ENCODE data around the gene PVALEF.

Gene PVALEF

GRCh38 chr17:81165246-81166032 lies at the start of gene PVALEF:
Gene PVALEF (plus strand): TSS chr17:81165507. CDS start chr17:81181227, 15,720 bp downstream.
- DNase-seq, result no peak

GRCh38 chr17:81115749-81116464 lies 49.4 kb upstream of the PVALEF start:
- DNase-seq, result no peak

- DNase-seq, result no peak
Observed at GRCh38 chr17:81116704-81117103, 48.6 kb upstream of the PVALEF start.

GRCh38 chr17:81117672-81118198 lies 47.6 kb upstream of the PVALEF start:
- DNase-seq, result no peak

GRCh38 chr17:81118308-81119221 lies 46.7 kb upstream of the PVALEF start:
- DNase-seq, result no peak

- DNase-seq, result no peak
Observed at GRCh38 chr17:81119223-81120148, 45.8 kb upstream of the PVALEF start.

GRCh38 chr17:81120149-81120484 lies 45.2 kb upstream of the PVALEF start:
- no peak for DNase-seq

GRCh38 chr17:81120695-81121621 lies 44.3 kb upstream of the PVALEF start:
- no peak for DNase-seq

GRCh38 chr17:81121841-81122733 lies 43.2 kb upstream of the PVALEF start:
- no peak for DNase-seq

GRCh38 chr17:81123052-81124048 lies 42.0 kb upstream of the PVALEF start:
- no peak for DNase-seq

- no peak for DNase-seq
Observed at GRCh38 chr17:81124377-81124776, 40.9 kb upstream of the PVALEF start.

GRCh38 chr17:81125573-81126081 lies 39.7 kb upstream of the PVALEF start:
- no peak for DNase-seq

GRCh38 chr17:81126281-81127132 lies 38.8 kb upstream of the PVALEF start:
- no peak for DNase-seq

GRCh38 chr17:81127133-81127455 lies 38.2 kb upstream of the PVALEF start:
- no peak for DNase-seq

GRCh38 chr17:81127526-81128177 lies 37.7 kb upstream of the PVALEF start:
- peak; percentile 1 for DNase-seq

- no peak for DNase-seq
Observed at GRCh38 chr17:81128338-81128737, 37.0 kb upstream of the PVALEF start.

- no peak for DNase-seq
Observed at GRCh38 chr17:81128774-81129173, 36.5 kb upstream of the PVALEF start.

Data from DMS79 treated with DMSO at 0.1 percent for 48 hours (cell line).